HepG2 (cell line): ENCODE results near the gene TMEM131L. TPM values are rescaled to one million over a fixed set of nuclear protein-coding genes. Genes with fewer than 3 reads are reported as not detected.

Source experiments
- ATAC-seq: fragments of 200-7000 bp; cut with Tn5 transposase; 3 replicates; pipeline ENCODE4 v1.9.1; 2020; ENCODE audit warnings: mild to moderate bottlenecking, moderate library complexity
- BruUV-seq: library from RNA; stranded (reverse); fragments of 400-500 nt; replicated peaks from 2 replicates; lab custom pipeline; 2021; lab: Mats Ljungman, UMichigan
- CTCF ChIA-PET: fragments of 300-600 bp; formaldehyde crosslinking; extraction: SDS; loops from one replicate; lab custom pipeline; 2021; ENCODE audit warnings: low total read pairs, inconsistent platforms, low intra/inter-chr PET ratio; lab: Yijun Ruan, JAX
- POLR2A ChIA-PET: fragments of 350-600 bp; sonication (Branson Sonifier 250); formaldehyde crosslinking; loops from one replicate; lab custom pipeline; 2020; ENCODE audit warnings: antibody characterized with exemption, inconsistent platforms; lab: Yijun Ruan, JAX
- DNase-seq: peaks from one replicate; pipeline ENCODE4 v3.0.0-alpha.2; 2015; ENCODE audit warnings: low spot score
- FAIRE-seq: peaks from 3 replicates; lab custom pipeline; 2011; peaks lifted over from hg19 to GRCh38; lab: Jason Lieb, UNC
- H2AFZ ChIP-seq: one replicate; pipeline ENCODE4 v1.6.1; 2011; ENCODE audit warnings: low read length, inconsistent platforms
- H3K27ac ChIP-seq: fragments of 300-600 bp; 3 replicates; pipeline ENCODE4 v1.8.0; 2011; ENCODE audit warnings: mixed run types, mild to moderate bottlenecking, mixed read lengths, low read length, inconsistent platforms; ENCODE audit not compliant: insufficient read depth; ENCODE audit errors: extremely low read length
- H3K27me3 ChIP-seq, 2 experiments: fragments of 200-600 bp in 1 of 2; 2 replicates in 1 of 2; 3 replicates in 1 of 2; pipeline versions ENCODE4 v1.6.0 to v1.8.0; 2011; ENCODE audit warnings: low read length in 2 of 2, mild to moderate bottlenecking in 2 of 2, moderate library complexity in 2 of 2, inconsistent platforms in 1 of 2; ENCODE audit not compliant: insufficient read depth in 2 of 2, control insufficient read depth in 1 of 2
- H3K36me3 ChIP-seq, 2 experiments: fragments of 200-600 bp in 1 of 2; replicated peaks in 1 of 2; 2 replicates in 1 of 2; 3 replicates in 1 of 2; pipeline versions ENCODE4 v1.5.1 to v1.8.0; 2011; ENCODE audit warnings: low read length in 2 of 2, inconsistent platforms in 1 of 2; ENCODE audit not compliant: insufficient read depth in 2 of 2, control insufficient read depth in 1 of 2
- H3K4me1 ChIP-seq: 2 replicates; pipeline ENCODE4 v1.5.1; 2012; ENCODE audit warnings: low read length, inconsistent platforms; ENCODE audit not compliant: insufficient read depth
- H3K4me2 ChIP-seq: 2 replicates; pipeline ENCODE4 v1.6.0; 2011; ENCODE audit warnings: low read depth, low read length, inconsistent platforms
- H3K4me3 ChIP-seq, 3 experiments: fragments of 200-600 bp in 1 of 3; sonication (generic), shearing (Covaris generic) in 1 of 3; replicated peaks in 1 of 3; 2 replicates each; pipeline ENCODE4 v1.5.1; 2011 to 2016; ENCODE audit warnings: low read length in 3 of 3, inconsistent platforms in 2 of 3, low read depth in 2 of 3, mild to moderate bottlenecking in 2 of 3, control low read depth in 1 of 3, mixed read lengths in 1 of 3; ENCODE audit not compliant: insufficient read depth in 1 of 3
- H3K79me2 ChIP-seq: one replicate; pipeline ENCODE4 v1.6.1; 2011; ENCODE audit warnings: low read length, inconsistent platforms; ENCODE audit not compliant: insufficient read depth
- H3K9ac ChIP-seq: 2 replicates; pipeline ENCODE4 v1.6.0; 2011; ENCODE audit warnings: mild to moderate bottlenecking, low read depth, low read length, inconsistent platforms; ENCODE audit not compliant: insufficient read depth
- H3K9me3 ChIP-seq: 2 replicates; pipeline ENCODE4 v1.5.1; 2012; ENCODE audit warnings: mild to moderate bottlenecking, low read length
- H4K20me1 ChIP-seq: 2 replicates; pipeline ENCODE4 v1.6.0; 2011; ENCODE audit warnings: inconsistent platforms, mild to moderate bottlenecking, low read length, moderate library complexity; ENCODE audit not compliant: insufficient read depth
- CHD2 ChIP-seq: IDR thresholded peaks from 2 replicates; pipeline ENCODE4 v1.6.1; 2011; ENCODE audit warnings: low read depth, low read length, improper control_type of control experiment
- HNF4A ChIP-seq: sonication (generic); formaldehyde crosslinking; IDR thresholded peaks from 2 replicates; pipeline ENCODE4 v1.4.0; 2020; ENCODE audit warnings: missing genetic modification reagents
- PAWR ChIP-seq: sonication (generic); formaldehyde crosslinking; IDR thresholded peaks from 2 replicates; pipeline ENCODE4 v1.4.0; 2020; ENCODE audit warnings: missing genetic modification reagents, mild to moderate bottlenecking, borderline replicate concordance
- SIX4 ChIP-seq: sonication (generic); formaldehyde crosslinking; IDR thresholded peaks from 2 replicates; pipeline ENCODE4 v1.4.0; 2020; ENCODE audit warnings: missing genetic modification reagents
- YEATS4 ChIP-seq: sonication (generic); formaldehyde crosslinking; IDR thresholded peaks from 2 replicates; pipeline ENCODE4 v1.4.0; 2020; ENCODE audit warnings: missing genetic modification reagents, borderline replicate concordance
- ZNF232 ChIP-seq: sonication (generic); formaldehyde crosslinking; IDR thresholded peaks from 2 replicates; pipeline ENCODE4 v1.4.0; 2020; ENCODE audit warnings: missing genetic modification reagents, borderline replicate concordance
- ZNF264 ChIP-seq: sonication (generic); formaldehyde crosslinking; IDR thresholded peaks from 2 replicates; pipeline ENCODE4 v1.4.0; 2020; ENCODE audit warnings: missing genetic modification reagents
- ZNF329 ChIP-seq: sonication (generic); formaldehyde crosslinking; IDR thresholded peaks from 2 replicates; pipeline ENCODE4 v1.9.0; 2021; ENCODE audit warnings: low read depth, mild to moderate bottlenecking, missing genetic modification reagents
- ZNF484 ChIP-seq: sonication (generic); formaldehyde crosslinking; IDR thresholded peaks from 2 replicates; pipeline ENCODE4 v1.5.1; 2020; ENCODE audit warnings: mild to moderate bottlenecking, low read depth, missing genetic modification reagents, borderline replicate concordance
- WGBS: methylation state at CpG from one replicate; pipeline ENCODE4 v1.1.6; 2017; ENCODE audit warnings: low lambda C conversion rate; 5-methylcytosine and 5-hydroxymethylcytosine counted together
- in situ Hi-C: cut with HindIII; loops from 2 replicates; pipeline ENCODE4 v1.10.0; 2017; ENCODE audit warnings: low pct_unique_long_range_greater_than_20kb; ENCODE audit not compliant: extremely low pct_ligation_motif_present
- intact Hi-C: fragments of 100-400 bp; cut with micrococcal nuclease; formaldehyde crosslinking; loops from one replicate; pipeline ENCODE4 v1.10.0; 2022; ENCODE audit not compliant: unreplicated experiment
- polyA plus RNA-seq, 8 experiments: library from polyadenylated mRNA; depleted of rRNA in 3 of 8; stranded (reverse) in 7 of 8; unstranded in 1 of 8; fragments of >200 nt; fragmentation: Illumina TruSeq in 4 of 8; extraction: Trizol in 4 of 8; gene quantifications; 2 replicates each; pipeline versions ENCODE4 v1.2.1 to v1.2.3, GENCODE V29; 2011 to 2016; ENCODE audit warnings: low read depth in 4 of 8, missing spikeins in 1 of 8, mixed read lengths in 1 of 8; ENCODE audit not compliant: insufficient read depth in 1 of 8
- total RNA-seq, 5 experiments: library from RNA; depleted of rRNA; stranded (reverse); fragments of >200 nt; fragmentation: Illumina TruSeq; extraction: Trizol; gene quantifications; 2 replicates each; pipeline ENCODE4 v1.2.3, GENCODE V29; 2016; ENCODE audit warnings: low read depth in 1 of 5
- TF ChIP-seq, protein P1 (sequence below): sonication (generic); formaldehyde crosslinking; IDR thresholded peaks from 2 replicates; pipeline ENCODE4; 2020; ENCODE audit warnings: missing genetic modification reagents, mild to moderate bottlenecking, borderline replicate concordance
- TF ChIP-seq, protein P2 (sequence below), 2 experiments: fragments of 450-650 bp in 1 of 2; sonication (generic) in 1 of 2; formaldehyde crosslinking; IDR thresholded peaks; 2 replicates each; pipeline versions ENCODE4 v1.5.0 to v1.8.0; 2020 to 2022; ENCODE audit warnings: mild to moderate bottlenecking in 1 of 2, missing genetic modification reagents in 1 of 2

Gene TMEM131L
- total and polyA plus RNA-seq, 2 of the 13 experiments (the other 11 are each of a cell fraction or from before 2014, with no cell fraction given): 2.2 to 4.5 TPM

DNA sequence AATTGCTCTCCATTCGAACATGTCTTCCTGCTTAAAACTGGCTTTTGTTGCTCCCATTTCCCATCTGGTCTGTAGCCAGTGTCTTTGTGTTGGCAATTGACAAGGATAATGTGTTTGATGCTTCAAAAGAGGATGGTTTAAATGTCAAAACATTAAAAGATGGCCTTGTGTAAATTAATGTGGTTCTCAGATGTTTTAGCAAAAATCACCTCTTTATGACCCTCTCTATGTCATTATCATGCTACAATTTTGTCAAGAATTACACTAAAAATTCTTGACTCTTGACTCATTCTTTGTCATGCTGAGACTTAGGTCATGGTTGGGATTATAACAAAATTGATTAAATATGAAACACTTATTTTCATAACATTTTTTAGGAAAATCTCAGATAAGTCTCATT is 47.4 kb downstream of the TMEM131L start:
- H3K79me2 ChIP-seq: no peaks in the 10 kb centered on the region
- no peaks in the 10 kb centered on the region for H3K27me3 ChIP-seq
- H3K4me1 ChIP-seq: peaks cover 39% of the 10 kb centered on the region
- POLR2A ChIA-PET: no interaction called here
- H4K20me1 ChIP-seq: no peaks in the 10 kb centered on the region
- intact Hi-C loops (no loop called here), in situ Hi-C loops (no loop called here)
- 86% methylated on average over 1 of the region's 1 CpG for WGBS
- ATAC-seq (no peak), DNase-seq (no peak), FAIRE-seq (no peak)
- H3K9ac ChIP-seq: no peak overlapping the region
- H3K4me3 ChIP-seq: no peak overlapping the region
- TF ChIP-seq PAWR (no peak), CHD2 (no peak), ZNF484 (CRISPR knock-in tag) (no peak), SIX4 (CRISPR knock-in tag) (no peak), ZNF264 (CRISPR knock-in tag) (no peak), HNF4A (no peak), ZNF329 (no peak), YEATS4 (CRISPR knock-in tag) (no peak), ZNF232 (CRISPR knock-in tag) (no peak)
- TF ChIP-seq, protein P1, sequence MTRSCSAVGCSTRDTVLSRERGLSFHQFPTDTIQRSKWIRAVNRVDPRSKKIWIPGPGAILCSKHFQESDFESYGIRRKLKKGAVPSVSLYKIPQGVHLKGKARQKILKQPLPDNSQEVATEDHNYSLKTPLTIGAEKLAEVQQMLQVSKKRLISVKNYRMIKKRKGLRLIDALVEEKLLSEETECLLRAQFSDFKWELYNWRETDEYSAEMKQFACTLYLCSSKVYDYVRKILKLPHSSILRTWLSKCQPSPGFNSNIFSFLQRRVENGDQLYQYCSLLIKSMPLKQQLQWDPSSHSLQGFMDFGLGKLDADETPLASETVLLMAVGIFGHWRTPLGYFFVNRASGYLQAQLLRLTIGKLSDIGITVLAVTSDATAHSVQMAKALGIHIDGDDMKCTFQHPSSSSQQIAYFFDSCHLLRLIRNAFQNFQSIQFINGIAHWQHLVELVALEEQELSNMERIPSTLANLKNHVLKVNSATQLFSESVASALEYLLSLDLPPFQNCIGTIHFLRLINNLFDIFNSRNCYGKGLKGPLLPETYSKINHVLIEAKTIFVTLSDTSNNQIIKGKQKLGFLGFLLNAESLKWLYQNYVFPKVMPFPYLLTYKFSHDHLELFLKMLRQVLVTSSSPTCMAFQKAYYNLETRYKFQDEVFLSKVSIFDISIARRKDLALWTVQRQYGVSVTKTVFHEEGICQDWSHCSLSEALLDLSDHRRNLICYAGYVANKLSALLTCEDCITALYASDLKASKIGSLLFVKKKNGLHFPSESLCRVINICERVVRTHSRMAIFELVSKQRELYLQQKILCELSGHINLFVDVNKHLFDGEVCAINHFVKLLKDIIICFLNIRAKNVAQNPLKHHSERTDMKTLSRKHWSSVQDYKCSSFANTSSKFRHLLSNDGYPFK (CRISPR knock-in tag): no peak
- TF ChIP-seq, protein P2, sequence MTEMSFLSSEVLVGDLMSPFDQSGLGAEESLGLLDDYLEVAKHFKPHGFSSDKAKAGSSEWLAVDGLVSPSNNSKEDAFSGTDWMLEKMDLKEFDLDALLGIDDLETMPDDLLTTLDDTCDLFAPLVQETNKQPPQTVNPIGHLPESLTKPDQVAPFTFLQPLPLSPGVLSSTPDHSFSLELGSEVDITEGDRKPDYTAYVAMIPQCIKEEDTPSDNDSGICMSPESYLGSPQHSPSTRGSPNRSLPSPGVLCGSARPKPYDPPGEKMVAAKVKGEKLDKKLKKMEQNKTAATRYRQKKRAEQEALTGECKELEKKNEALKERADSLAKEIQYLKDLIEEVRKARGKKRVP (CRISPR knock-in tag; IDR thresholded peaks at IDR 0.05): no peak
- CTCF ChIA-PET: no interaction called here
- no peaks in the 10 kb centered on the region for H3K36me3 ChIP-seq
- no peak overlapping the region for H3K4me2 ChIP-seq
- no peak overlapping the region for H2AFZ ChIP-seq
- BruUV-seq: no TSS peak
- H3K27ac ChIP-seq: no peak overlapping the region
- no peaks in the 10 kb centered on the region for H3K9me3 ChIP-seq
